HEK293 (cell line): ENCODE results near the gene CASD1.

Source experiments
- CTCF ChIA-PET: fragments of 350-600 bp; formaldehyde crosslinking; extraction: SDS; loops from one replicate; lab custom pipeline; 2021; ENCODE audit warnings: antibody characterized with exemption; lab: Yijun Ruan, JAX
- POLR2A ChIA-PET: fragments of 300-600 bp; formaldehyde crosslinking; extraction: SDS; loops from one replicate; lab custom pipeline; 2020; ENCODE audit warnings: antibody characterized with exemption, inconsistent platforms; lab: Yijun Ruan, JAX
- H3K27ac ChIP-seq: fragments of 200-500 bp; sonication (Bioruptor generic); 2 replicates; pipeline ENCODE4 v1.5.1; 2014; ENCODE audit warnings: low read depth, low read length, control low read depth, inconsistent platforms; ENCODE audit errors: extremely low read depth
- H3K36me3 ChIP-seq, 2 experiments: fragments of 200-500 bp in 1 of 2; sonication (Bioruptor generic) in 1 of 2; 1 replicate in 1 of 2; 2 replicates in 1 of 2; pipeline ENCODE4 v1.5.1; 2014 to 2017; ENCODE audit warnings: inconsistent platforms in 2 of 2, low read length in 2 of 2; ENCODE audit not compliant: control insufficient read depth in 2 of 2, insufficient read depth in 1 of 2
- H3K4me1 ChIP-seq: fragments of 200-500 bp; sonication (Bioruptor generic); 2 replicates; pipeline ENCODE4 v1.5.1; 2014; ENCODE audit warnings: mild to moderate bottlenecking, low read length, inconsistent platforms; ENCODE audit not compliant: control insufficient read depth, insufficient read depth
- H3K4me3 ChIP-seq: 2 replicates; pipeline ENCODE4 v1.5.1; 2011; ENCODE audit warnings: low read depth, mild to moderate bottlenecking, control low read depth, low read length, moderate library complexity
- H3K9me3 ChIP-seq: fragments of 200-500 bp; sonication (Bioruptor generic); 2 replicates; pipeline ENCODE4 v1.5.1; 2014; ENCODE audit warnings: low read depth, low read length, inconsistent platforms; ENCODE audit not compliant: control insufficient read depth, insufficient read depth
- GLIS1 ChIP-seq: fragments of 450-650 bp; formaldehyde crosslinking; IDR thresholded peaks from 2 replicates; pipeline ENCODE4 v1.5.1; 2016; ENCODE audit warnings: missing biosample characterization, missing genetic modification characterization
- SALL2 ChIP-seq: fragments of 450-650 bp; formaldehyde crosslinking; IDR thresholded peaks from 2 replicates; pipeline ENCODE4 v1.5.0; 2017; ENCODE audit warnings: missing biosample characterization, mild to moderate bottlenecking, missing genetic modification characterization, borderline replicate concordance
- SCRT1 ChIP-seq: fragments of 450-650 bp; formaldehyde crosslinking; IDR thresholded peaks from 2 replicates; pipeline ENCODE4 v1.5.1; 2016; ENCODE audit warnings: missing biosample characterization, missing genetic modification characterization, borderline replicate concordance
- SCRT2 ChIP-seq: fragments of 450-650 bp; formaldehyde crosslinking; IDR thresholded peaks from 2 replicates; pipeline ENCODE4 v1.5.1; 2016; ENCODE audit warnings: missing biosample characterization, missing genetic modification characterization
- SP7 ChIP-seq: fragments of 450-650 bp; formaldehyde crosslinking; IDR thresholded peaks from 2 replicates; pipeline ENCODE4 v1.5.1; 2016; ENCODE audit warnings: missing biosample characterization, missing genetic modification characterization
- ZBTB1 ChIP-seq: fragments of 450-650 bp; formaldehyde crosslinking; IDR thresholded peaks from 2 replicates; pipeline ENCODE4 v1.5.1; 2016; ENCODE audit warnings: missing biosample characterization, missing genetic modification characterization
- ZBTB10 ChIP-seq: fragments of 450-650 bp; formaldehyde crosslinking; IDR thresholded peaks from 2 replicates; pipeline ENCODE4 v1.5.1; 2016; ENCODE audit warnings: missing biosample characterization, missing genetic modification characterization
- ZFHX2 ChIP-seq: fragments of 450-650 bp; formaldehyde crosslinking; conservative IDR thresholded peaks from 2 replicates; pipeline ENCODE4 v1.5.1; 2016; ENCODE audit warnings: missing biosample characterization, missing genetic modification characterization
- ZNF114 ChIP-seq: fragments of 450-650 bp; formaldehyde crosslinking; IDR thresholded peaks from 2 replicates; pipeline ENCODE4 v1.5.0; 2017; ENCODE audit warnings: missing biosample characterization, missing genetic modification characterization
- ZNF18 ChIP-seq: fragments of 450-650 bp; formaldehyde crosslinking; IDR thresholded peaks from 2 replicates; pipeline ENCODE4 v1.5.1; 2016; ENCODE audit warnings: missing biosample characterization, missing genetic modification characterization
- ZNF23 ChIP-seq: fragments of 450-650 bp; formaldehyde crosslinking; IDR thresholded peaks from 2 replicates; pipeline ENCODE4 v1.5.1; 2016; ENCODE audit warnings: missing biosample characterization, missing genetic modification characterization, borderline replicate concordance
- ZNF239 ChIP-seq: fragments of 450-650 bp; formaldehyde crosslinking; IDR thresholded peaks from 2 replicates; pipeline ENCODE4 v1.5.1; 2016; ENCODE audit warnings: missing biosample characterization, missing genetic modification characterization
- ZNF311 ChIP-seq: fragments of 450-650 bp; formaldehyde crosslinking; IDR thresholded peaks from 2 replicates; pipeline ENCODE4 v1.5.1; 2017; ENCODE audit warnings: missing biosample characterization, missing genetic modification characterization, borderline replicate concordance
- ZNF449 ChIP-seq: fragments of 450-650 bp; formaldehyde crosslinking; IDR thresholded peaks from 2 replicates; pipeline ENCODE4 v1.5.1; 2017; ENCODE audit warnings: missing biosample characterization, mild to moderate bottlenecking, missing genetic modification characterization, moderate library complexity
- ZNF473 ChIP-seq: fragments of 450-650 bp; formaldehyde crosslinking; IDR thresholded peaks from 2 replicates; pipeline ENCODE4 v1.5.1; 2017; ENCODE audit warnings: missing biosample characterization, missing genetic modification characterization
- ZNF513 ChIP-seq: fragments of 450-650 bp; IDR thresholded peaks from 2 replicates; pipeline ENCODE4 v1.5.1; 2018; ENCODE audit warnings: missing biosample characterization, missing genetic modification characterization
- ZNF571 ChIP-seq: fragments of 450-650 bp; formaldehyde crosslinking; IDR thresholded peaks from 2 replicates; pipeline ENCODE4 v1.5.0; 2017; ENCODE audit warnings: missing biosample characterization, missing genetic modification characterization
- ZNF677 ChIP-seq: fragments of 450-650 bp; IDR thresholded peaks from 2 replicates; pipeline ENCODE4 v1.5.0; 2018; ENCODE audit warnings: missing biosample characterization, mild to moderate bottlenecking, missing genetic modification characterization, moderate library complexity
- ZNF791 ChIP-seq: fragments of 450-650 bp; formaldehyde crosslinking; IDR thresholded peaks from 2 replicates; pipeline ENCODE4 v1.5.1; 2016; ENCODE audit warnings: missing biosample characterization, missing genetic modification characterization
- ZNF830 ChIP-seq: fragments of 450-650 bp; IDR thresholded peaks from 2 replicates; pipeline ENCODE4 v1.5.0; 2018; ENCODE audit warnings: missing biosample characterization, missing genetic modification characterization, low read depth, mild to moderate bottlenecking, moderate library complexity
- ZNF843 ChIP-seq: fragments of 450-650 bp; formaldehyde crosslinking; IDR thresholded peaks from 2 replicates; pipeline ENCODE4 v1.5.1; 2016; ENCODE audit warnings: missing biosample characterization, missing genetic modification characterization
- TF ChIP-seq, protein P1 (sequence below): fragments of 450-650 bp; formaldehyde crosslinking; IDR thresholded peaks from 2 replicates; pipeline ENCODE4 v1.5.1; 2017; ENCODE audit warnings: missing biosample characterization, missing genetic modification characterization
- TF ChIP-seq, protein P2 (sequence below): fragments of 450-650 bp; formaldehyde crosslinking; IDR thresholded peaks from 2 replicates; pipeline ENCODE4 v1.5.1; 2016; ENCODE audit warnings: missing biosample characterization, missing genetic modification characterization

The CASD1 gene

DNA sequence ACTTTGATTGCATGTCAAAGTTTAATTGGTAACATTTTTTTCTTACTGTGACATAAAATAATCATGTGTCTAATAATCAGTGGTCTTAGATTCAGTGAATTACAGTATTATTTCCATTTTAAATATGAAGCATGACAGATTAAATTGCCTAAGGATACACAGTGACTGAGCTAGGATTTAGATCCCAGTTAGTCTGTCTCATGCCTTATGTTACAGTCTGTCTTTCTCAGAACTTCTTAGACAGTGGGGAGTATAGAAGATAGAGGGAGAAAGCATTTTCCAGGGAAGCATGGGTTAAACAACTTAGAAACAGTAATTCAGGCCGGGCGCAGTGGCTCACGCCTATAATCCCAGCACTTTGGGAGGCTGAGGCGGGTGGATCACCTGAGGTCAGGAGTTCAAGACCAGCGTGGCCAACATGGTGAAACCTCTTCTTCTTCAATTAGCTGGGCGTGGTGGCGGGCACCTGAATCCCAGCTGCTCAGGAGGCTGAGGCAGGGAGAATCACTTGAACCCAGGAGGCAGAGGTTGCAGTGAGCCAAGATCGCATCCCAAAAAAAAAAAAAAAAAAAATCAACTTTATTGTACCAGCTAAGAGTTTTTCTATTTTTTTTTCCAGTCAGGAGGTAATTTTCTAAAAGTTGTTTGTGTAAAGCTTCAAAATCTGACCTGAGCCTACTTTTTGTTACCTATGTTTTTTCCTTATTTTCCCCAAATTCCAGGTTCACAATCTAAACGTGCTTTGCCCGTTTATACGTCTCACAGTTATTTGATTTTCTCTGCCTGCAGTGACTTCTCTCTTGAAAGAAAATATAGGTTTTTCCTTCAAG lies 3.3 kb downstream of the CASD1 start (continued):
- 0 out of 2 replicates have a peak, but pooled peaks have one; percentile 21 for TF ChIP-seq ZNF449 (tag by site-specific recombination)
- TF ChIP-seq ZNF239 = no peak
- TF ChIP-seq, protein P1, sequence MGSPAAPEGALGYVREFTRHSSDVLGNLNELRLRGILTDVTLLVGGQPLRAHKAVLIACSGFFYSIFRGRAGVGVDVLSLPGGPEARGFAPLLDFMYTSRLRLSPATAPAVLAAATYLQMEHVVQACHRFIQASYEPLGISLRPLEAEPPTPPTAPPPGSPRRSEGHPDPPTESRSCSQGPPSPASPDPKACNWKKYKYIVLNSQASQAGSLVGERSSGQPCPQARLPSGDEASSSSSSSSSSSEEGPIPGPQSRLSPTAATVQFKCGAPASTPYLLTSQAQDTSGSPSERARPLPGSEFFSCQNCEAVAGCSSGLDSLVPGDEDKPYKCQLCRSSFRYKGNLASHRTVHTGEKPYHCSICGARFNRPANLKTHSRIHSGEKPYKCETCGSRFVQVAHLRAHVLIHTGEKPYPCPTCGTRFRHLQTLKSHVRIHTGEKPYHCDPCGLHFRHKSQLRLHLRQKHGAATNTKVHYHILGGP (tag by site-specific recombination) = peak; percentile 46; the same call in 1 of the 2 replicates
- no peak for TF ChIP-seq ZBTB1 (tag by site-specific recombination)
- no peak for TF ChIP-seq SALL2 (tag by site-specific recombination)
- no peak for TF ChIP-seq ZBTB10
- no peak for TF ChIP-seq GLIS1
- no peak for TF ChIP-seq ZNF311 (tag by site-specific recombination)
- no peak for TF ChIP-seq ZNF18 (tag by site-specific recombination)
- TF ChIP-seq ZNF513 (tag by site-specific recombination) = no peak
- no peak for TF ChIP-seq ZNF843 (tag by site-specific recombination)
- TF ChIP-seq ZNF23 = no peak
- no peak for TF ChIP-seq ZNF473
- TF ChIP-seq, all 188 proteins: peak for 6

- CTCF ChIA-PET = interaction anchor here (0.6 kb wide), 1 partner anchor 10 kb away, joined by 5 read pairs; no protein-coding TSS in a partner anchor
- POLR2A ChIA-PET = no interaction called here
- Histone ChIP-seq H3K4me3 (no peak overlapping the region), H3K36me3 (peaks cover 0 to 5% of the 10 kb centered on the region in 2 experiments; a peak in 1 of 3 replicates)
- no peak for TF ChIP-seq ZNF791 (tag by site-specific recombination)
- TF ChIP-seq ZNF114 = no peak
- peak; percentile 68 for TF ChIP-seq SCRT2 (tag by site-specific recombination)
- TF ChIP-seq ZNF677 (tag by site-specific recombination) = no peak
- no peak for TF ChIP-seq ZNF571 (tag by site-specific recombination)
- TF ChIP-seq, protein P2, sequence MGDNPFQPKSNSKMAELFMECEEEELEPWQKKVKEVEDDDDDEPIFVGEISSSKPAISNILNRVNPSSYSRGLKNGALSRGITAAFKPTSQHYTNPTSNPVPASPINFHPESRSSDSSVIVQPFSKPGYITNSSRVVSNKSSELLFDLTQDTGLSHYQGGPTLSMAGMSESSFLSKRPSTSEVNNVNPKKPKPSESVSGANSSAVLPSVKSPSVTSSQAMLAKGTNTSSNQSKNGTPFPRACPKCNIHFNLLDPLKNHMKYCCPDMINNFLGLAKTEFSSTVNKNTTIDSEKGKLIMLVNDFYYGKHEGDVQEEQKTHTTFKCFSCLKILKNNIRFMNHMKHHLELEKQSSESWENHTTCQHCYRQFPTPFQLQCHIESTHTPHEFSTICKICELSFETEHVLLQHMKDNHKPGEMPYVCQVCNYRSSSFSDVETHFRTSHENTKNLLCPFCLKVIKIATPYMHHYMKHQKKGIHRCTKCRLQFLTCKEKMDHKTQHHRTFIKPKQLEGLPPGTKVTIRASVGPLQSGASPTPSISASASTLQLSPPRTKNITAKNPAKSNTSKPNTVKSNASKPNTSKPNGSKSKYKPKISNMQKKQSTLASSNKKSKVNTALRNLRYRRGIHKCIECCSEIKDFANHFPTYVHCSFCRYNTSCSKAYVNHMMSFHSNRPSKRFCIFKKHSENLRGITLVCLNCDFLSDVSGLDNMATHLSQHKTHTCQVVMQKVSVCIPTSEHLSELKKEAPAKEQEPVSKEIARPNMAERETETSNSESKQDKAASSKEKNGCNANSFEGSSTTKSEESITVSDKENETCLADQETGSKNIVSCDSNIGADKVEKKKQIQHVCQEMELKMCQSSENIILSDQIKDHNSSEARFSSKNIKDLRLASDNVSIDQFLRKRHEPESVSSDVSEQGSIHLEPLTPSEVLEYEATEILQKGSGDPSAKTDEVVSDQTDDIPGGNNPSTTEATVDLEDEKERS = no peak
- peak; percentile 36 for TF ChIP-seq SP7 (tag by site-specific recombination)
- peak; percentile 53; the same call in 1 of the 2 replicates for TF ChIP-seq SCRT1 (tag by site-specific recombination)
- peak; percentile 40; the same call in 1 of the 2 replicates for TF ChIP-seq ZFHX2 (tag by site-specific recombination)
- no peak for TF ChIP-seq ZNF830 (tag by site-specific recombination)
- TF ChIP-seq, all 188 proteins: peak for 4
- Histone ChIP-seq H3K4me1 (peaks cover 28% of the 10 kb centered on the region), H3K27ac (peak overlapping the region; percentile 25; the same call in 1 of the 2 replicates), H3K9me3 (no peaks in the 10 kb centered on the region)
Observed at GRCh38 chr7:94513565-94513860, 3.9 kb downstream of the CASD1 start.
